Measurements from ENCODE around the gene SLC2A6. TPM values are rescaled to one million over a fixed set of nuclear protein-coding genes. Genes with fewer than 3 reads are reported as not detected.

The SLC2A6 gene
- total RNA-seq, 1 donor from 2014 or later = 2.0 TPM

DNA sequence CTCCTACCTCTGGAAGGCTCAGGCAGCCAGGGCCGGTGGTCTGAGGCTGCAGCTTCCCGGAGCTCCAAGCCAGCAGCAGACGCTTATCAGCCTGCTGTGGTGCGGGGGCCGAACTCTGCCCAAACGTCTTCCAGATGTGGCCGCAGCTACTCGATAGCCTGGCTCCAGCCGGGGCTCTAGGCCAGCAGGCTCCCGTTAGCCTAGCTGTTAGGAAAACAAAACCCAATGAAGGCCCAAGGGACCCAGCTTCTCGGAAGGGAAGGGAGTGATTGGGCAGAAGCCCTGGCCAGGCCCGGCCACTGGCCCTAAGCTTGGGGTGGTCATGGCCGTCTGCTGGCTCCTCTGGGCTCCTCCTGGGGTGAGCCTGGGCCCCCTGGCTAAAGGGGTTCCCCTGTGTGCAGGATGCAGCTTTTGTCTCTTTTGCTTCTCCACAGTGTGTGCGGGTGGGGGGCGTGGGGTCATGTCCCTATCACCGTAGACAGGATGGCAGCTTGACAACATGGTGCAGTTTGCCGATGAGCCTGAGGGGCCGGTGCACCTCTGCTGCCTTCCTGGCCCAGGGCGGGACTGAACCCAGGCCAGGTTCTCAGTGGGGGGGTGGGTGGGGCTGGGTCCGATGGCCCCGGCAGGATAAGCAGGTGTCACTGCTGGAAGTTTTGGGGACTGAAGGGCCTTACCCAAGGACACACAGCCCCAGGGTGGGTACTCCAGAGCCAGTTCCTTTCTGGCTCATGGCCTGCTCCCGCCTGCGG is 27.2 kb upstream of the SLC2A6 start:
- peaks cover 23% of the 10 kb centered on the region for H3K9me3 ChIP-seq (replicated peaks)
- H3K27ac ChIP-seq (replicated peaks) = peak overlapping the region; percentile 66
- no peaks in the 10 kb centered on the region for H3K36me3 ChIP-seq
- peak; percentile 84 for DNase-seq
- peaks cover 33% of the 10 kb centered on the region for H3K4me1 ChIP-seq
- H3K27me3 ChIP-seq (ENCODE audit: low read depth) = peaks cover 22% of the 10 kb centered on the region
- TF ChIP-seq, protein P1, sequence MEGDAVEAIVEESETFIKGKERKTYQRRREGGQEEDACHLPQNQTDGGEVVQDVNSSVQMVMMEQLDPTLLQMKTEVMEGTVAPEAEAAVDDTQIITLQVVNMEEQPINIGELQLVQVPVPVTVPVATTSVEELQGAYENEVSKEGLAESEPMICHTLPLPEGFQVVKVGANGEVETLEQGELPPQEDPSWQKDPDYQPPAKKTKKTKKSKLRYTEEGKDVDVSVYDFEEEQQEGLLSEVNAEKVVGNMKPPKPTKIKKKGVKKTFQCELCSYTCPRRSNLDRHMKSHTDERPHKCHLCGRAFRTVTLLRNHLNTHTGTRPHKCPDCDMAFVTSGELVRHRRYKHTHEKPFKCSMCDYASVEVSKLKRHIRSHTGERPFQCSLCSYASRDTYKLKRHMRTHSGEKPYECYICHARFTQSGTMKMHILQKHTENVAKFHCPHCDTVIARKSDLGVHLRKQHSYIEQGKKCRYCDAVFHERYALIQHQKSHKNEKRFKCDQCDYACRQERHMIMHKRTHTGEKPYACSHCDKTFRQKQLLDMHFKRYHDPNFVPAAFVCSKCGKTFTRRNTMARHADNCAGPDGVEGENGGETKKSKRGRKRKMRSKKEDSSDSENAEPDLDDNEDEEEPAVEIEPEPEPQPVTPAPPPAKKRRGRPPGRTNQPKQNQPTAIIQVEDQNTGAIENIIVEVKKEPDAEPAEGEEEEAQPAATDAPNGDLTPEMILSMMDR (IDR thresholded peaks at IDR 0.05; ENCODE audit: borderline replicate concordance) = no peak
- no peak overlapping the region for H3K4me3 ChIP-seq
- intact Hi-C loops (cut with micrococcal nuclease) = no loop called here

DNA sequence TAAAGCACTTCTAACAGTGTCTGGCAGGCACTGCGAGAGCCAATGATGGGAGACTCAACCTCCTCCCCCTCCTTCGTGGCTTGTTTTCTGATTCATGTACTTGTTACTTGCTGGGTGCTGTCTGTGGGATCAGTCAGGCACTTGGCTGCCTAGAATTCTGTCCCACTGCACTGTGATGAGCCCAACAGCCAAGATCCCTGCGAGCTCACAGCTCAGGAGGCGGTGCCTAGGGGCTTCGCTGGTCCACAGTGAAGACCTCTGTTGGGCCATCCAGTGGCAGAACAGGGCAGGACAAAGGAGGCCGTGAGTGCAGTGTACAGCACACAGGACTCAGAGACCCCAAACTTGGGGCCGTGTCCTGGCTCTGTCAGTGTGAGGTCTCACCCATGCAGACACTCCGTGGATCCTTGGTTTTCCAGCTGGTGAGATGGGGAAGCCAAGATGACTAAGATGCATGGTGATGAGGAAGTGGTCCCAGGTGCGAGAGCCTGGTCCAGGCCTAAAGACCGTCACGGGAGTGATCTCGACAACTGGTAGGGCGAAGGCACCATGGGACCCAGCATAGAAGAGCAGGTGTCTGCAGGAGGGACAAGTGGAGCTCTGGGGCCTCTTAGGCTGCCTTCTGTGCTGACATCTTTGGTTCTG is 26.4 kb upstream of the SLC2A6 start:
- TF ChIP-seq, protein P1 (IDR thresholded peaks at IDR 0.05; ENCODE audit: borderline replicate concordance) = no peak
- intact Hi-C loops (cut with micrococcal nuclease) = no loop called here
- no peaks in the 10 kb centered on the region for H3K36me3 ChIP-seq
- peaks cover 22% of the 10 kb centered on the region for H3K27me3 ChIP-seq (ENCODE audit: low read depth)
- no peak for DNase-seq
- peaks cover 26% of the 10 kb centered on the region for H3K9me3 ChIP-seq (replicated peaks)
- H3K4me3 ChIP-seq = no peak overlapping the region
- peaks cover 33% of the 10 kb centered on the region for H3K4me1 ChIP-seq
- H3K27ac ChIP-seq (replicated peaks) = peak overlapping the region; percentile 66

DNA sequence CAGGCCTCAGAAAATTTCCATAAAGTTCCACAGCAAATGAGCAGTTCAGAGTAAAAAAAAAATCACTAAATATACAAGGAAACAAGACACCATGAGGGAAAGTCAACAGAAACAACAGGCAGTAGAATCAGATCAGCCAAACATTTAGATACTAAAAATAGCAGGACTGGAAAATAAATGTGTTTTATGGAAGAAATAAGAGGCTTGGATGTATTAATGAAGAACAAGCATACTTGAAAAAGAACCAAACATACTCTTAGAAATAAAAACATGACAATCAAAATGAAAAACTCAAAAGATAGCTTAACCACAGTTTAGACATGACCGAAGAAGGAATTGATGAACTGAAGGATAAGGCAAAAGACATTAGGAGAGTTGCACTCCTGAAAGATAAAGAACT is 23.2 kb upstream of the SLC2A6 start:
- no peaks in the 10 kb centered on the region for H3K36me3 ChIP-seq
- peaks cover 21% of the 10 kb centered on the region for H3K27me3 ChIP-seq (ENCODE audit: low read depth)
- intact Hi-C loops (cut with micrococcal nuclease) = no loop called here

DNA sequence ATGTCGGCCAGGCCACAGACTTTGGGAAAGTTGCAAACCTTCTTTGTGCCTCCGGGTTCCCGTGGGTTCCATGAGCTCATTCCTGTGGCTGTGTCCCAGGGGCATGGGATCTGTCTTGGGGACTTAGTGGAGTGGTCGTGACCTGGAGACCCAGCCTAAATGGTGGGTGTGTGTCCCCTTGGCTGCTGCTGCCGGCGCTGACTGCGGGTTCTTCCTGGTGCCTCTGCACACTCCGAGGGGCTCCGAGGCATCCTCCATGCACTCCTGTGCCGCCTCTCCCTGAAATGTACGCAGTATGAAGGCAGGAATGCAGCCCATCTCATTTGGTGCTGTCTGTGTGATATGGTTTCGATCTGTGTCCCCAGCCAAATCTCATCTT is 21.0 kb upstream of the SLC2A6 start:
- DNase-seq = no peak
- Histone ChIP-seq H3K4me1 (peaks cover 16% of the 10 kb centered on the region), H3K27ac (replicated peaks) (peak overlapping the region; percentile 5), H3K9me3 (replicated peaks) (peaks cover 26% of the 10 kb centered on the region), H3K36me3 (no peaks in the 10 kb centered on the region), H3K27me3 (ENCODE audit: low read depth) (peaks cover 23% of the 10 kb centered on the region), H3K4me3 (no peak overlapping the region)
- intact Hi-C loops (cut with micrococcal nuclease) = no loop called here
- TF ChIP-seq, protein P1 (IDR thresholded peaks at IDR 0.05; ENCODE audit: borderline replicate concordance) = no peak

More for the DNA sequence above, 23.2 kb upstream of the SLC2A6 start:
- no peak overlapping the region for H3K4me3 ChIP-seq
- peaks cover 35% of the 10 kb centered on the region for H3K4me1 ChIP-seq
- H3K9me3 ChIP-seq (replicated peaks) = peaks cover 26% of the 10 kb centered on the region
- no peak overlapping the region for H3K27ac ChIP-seq (replicated peaks)
- no peak for DNase-seq
- TF ChIP-seq, protein P1 (IDR thresholded peaks at IDR 0.05; ENCODE audit: borderline replicate concordance) = no peak

DNA sequence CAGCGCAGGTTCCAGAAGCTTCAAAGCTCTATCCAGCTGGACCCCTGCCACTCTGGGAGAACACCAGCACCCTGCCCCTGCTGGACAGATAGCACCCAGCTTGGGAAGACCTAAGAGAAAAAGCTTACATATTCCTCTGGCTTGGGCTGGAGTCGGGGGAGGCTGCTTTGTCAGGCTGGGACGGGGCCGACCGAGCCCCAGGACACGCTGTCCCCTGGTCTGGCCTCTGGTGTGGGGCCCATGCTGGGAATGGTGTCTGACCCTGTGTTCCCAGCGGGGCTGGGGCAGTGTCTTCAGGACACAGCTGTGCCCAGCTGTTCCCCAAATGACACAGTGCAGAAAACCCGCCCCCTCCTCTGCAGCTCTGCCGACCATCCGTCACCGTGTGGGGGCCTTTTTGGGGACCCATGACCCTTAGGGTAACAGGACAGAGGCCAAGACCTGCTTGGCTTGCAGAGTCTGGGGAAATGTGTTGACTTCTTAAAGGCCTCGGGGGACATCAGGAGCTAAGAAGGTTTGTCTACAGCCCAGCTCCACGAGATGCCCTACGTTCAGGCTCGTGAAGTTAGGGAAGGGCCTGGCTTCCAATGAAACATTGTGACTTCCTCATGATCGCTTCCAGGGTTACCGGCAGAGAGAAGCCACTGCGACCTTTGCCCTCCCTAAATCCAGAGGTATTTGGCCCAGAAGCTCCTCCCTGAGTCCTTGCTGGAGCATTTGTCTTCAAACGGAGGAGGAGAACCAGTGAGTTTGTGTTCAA is 20.4 kb upstream of the SLC2A6 start:
- peaks cover 16% of the 10 kb centered on the region for H3K4me1 ChIP-seq
- no peaks in the 10 kb centered on the region for H3K36me3 ChIP-seq
- peak; percentile 47 for DNase-seq
- intact Hi-C loops (cut with micrococcal nuclease) = no loop called here
- H3K4me3 ChIP-seq = no peak overlapping the region
- TF ChIP-seq, protein P1 (IDR thresholded peaks at IDR 0.05; ENCODE audit: borderline replicate concordance) = peak; percentile 25
- peaks cover 23% of the 10 kb centered on the region for H3K27me3 ChIP-seq (ENCODE audit: low read depth)
- H3K27ac ChIP-seq (replicated peaks) = peak overlapping the region; percentile 5
- peaks cover 26% of the 10 kb centered on the region for H3K9me3 ChIP-seq (replicated peaks)
